Choroid plexus epithelial cell (primary cell): ENCODE data around the gene DNAH9.
"Not testable (repeated sequence)": the region's sequence is repeated elsewhere in the genome, so short reads cannot be mapped to it uniquely, and the experiment has no call there.

Experiments used
- DNase-seq: peaks from one replicate; pipeline ENCODE4 v3.0.0-alpha.2; 2010; ENCODE audit warnings: low read depth
- H3K4me3 ChIP-seq: 2 replicates; pipeline ENCODE4 v1.5.1; 2011; ENCODE audit warnings: low read depth, mild to moderate bottlenecking, control low read depth, low read length, moderate library complexity
- CTCF ChIP-seq: conservative IDR thresholded peaks from 2 replicates; pipeline ENCODE4 v1.5.1; 2011; ENCODE audit warnings: low read depth, mild to moderate bottlenecking, control low read depth, inconsistent platforms, low read length, moderate library complexity

DNAH9 gene

GRCh38 chr17:11925262-11926021 is 327.2 kb downstream of the DNAH9 start:
- no peak for TF ChIP-seq CTCF
- no peak for DNase-seq
- H3K4me3 ChIP-seq = no peak overlapping the region

GRCh38 chr17:11928436-11928835 is 330.2 kb downstream of the DNAH9 start:
- no peak overlapping the region for H3K4me3 ChIP-seq
- TF ChIP-seq CTCF = no peak
- no peak for DNase-seq

GRCh38 chr17:11932337-11932898 is 334.1 kb downstream of the DNAH9 start:
- TF ChIP-seq CTCF = no peak
- DNase-seq = no peak
- H3K4me3 ChIP-seq = no peak overlapping the region

- DNase-seq = peak; percentile 28
- TF ChIP-seq CTCF = peak; percentile 66
- H3K4me3 ChIP-seq = no peak overlapping the region
These were observed 337.6 kb downstream of the DNAH9 start for GRCh38 chr17:11935734-11936406.

GRCh38 chr17:11940904-11941303 is 342.6 kb downstream of the DNAH9 start:
- H3K4me3 ChIP-seq = no peak overlapping the region
- no peak for DNase-seq
- no peak for TF ChIP-seq CTCF

- DNase-seq, H3K4me3 ChIP-seq: not testable (repeated sequence)
These were observed 344.8 kb downstream of the DNAH9 start for GRCh38 chr17:11943086-11943485.

GRCh38 chr17:11943759-11944347 is 345.6 kb downstream of the DNAH9 start:
- H3K4me3 ChIP-seq = no peak overlapping the region
- no peak for TF ChIP-seq CTCF
- DNase-seq = no peak
